Stimulated activated CD4-positive, alpha-beta T cell treated with anti-CD3 and anti-CD28 coated beads, Interleukin-2, amount 100 ng/mL, for 24 hours (primary cell): ENCODE data around the gene CTF1.

Experiments
- DNase-seq, 2 donors: peaks; one replicate each; pipeline ENCODE4 v3.0.0-alpha.2; 2020

The CTF1 gene

GRCh38 chr16:30910427-30911029, 14.1 kb downstream of the CTF1 start:
- DNase-seq: no peak

GRCh38 chr16:30912794-30913412, 16.5 kb downstream of the CTF1 start:
- no peak for DNase-seq

- no peak for DNase-seq
Measured at GRCh38 chr16:30914830-30915229, 18.4 kb downstream of the CTF1 start.

GRCh38 chr16:30918614-30919013, 22.2 kb downstream of the CTF1 start:
- no peak for DNase-seq

GRCh38 chr16:30920891-30921290, 24.5 kb downstream of the CTF1 start:
- no peak for DNase-seq

- DNase-seq: no peak
Measured at GRCh38 chr16:30921459-30921747, 25.0 kb downstream of the CTF1 start.

GRCh38 chr16:30921748-30922419, 25.5 kb downstream of the CTF1 start:
- peak; percentile 91 for DNase-seq

GRCh38 chr16:30922420-30922959, 26.1 kb downstream of the CTF1 start:
- DNase-seq: peak; percentile 99

GRCh38 chr16:30922960-30923535, 26.6 kb downstream of the CTF1 start:
- DNase-seq: peak; percentile 96

- no peak for DNase-seq
Measured at GRCh38 chr16:30923554-30924075, 27.2 kb downstream of the CTF1 start, which contains the start of gene FBXL19. FBXL19 (plus strand) TSS chr16:30923572; CDS start chr16:30925755, 2,183 bp downstream.

GRCh38 chr16:30924076-30924912, 27.9 kb downstream of the CTF1 start:
- no peak for DNase-seq

GRCh38 chr16:30924913-30925631, 28.7 kb downstream of the CTF1 start:
- no peak for DNase-seq

GRCh38 chr16:30925632-30925987, 29.2 kb downstream of the CTF1 start:
- no peak for DNase-seq

- DNase-seq: no peak
Measured at GRCh38 chr16:30925995-30926811, 29.8 kb downstream of the CTF1 start.

GRCh38 chr16:30926937-30927788, 30.7 kb downstream of the CTF1 start:
- DNase-seq: no peak

- DNase-seq: peak; percentile 36 to 56
Measured at GRCh38 chr16:30927789-30928378, 31.5 kb downstream of the CTF1 start.

- no peak for DNase-seq
Measured at GRCh38 chr16:30928390-30928789, 32.0 kb downstream of the CTF1 start.

- no peak for DNase-seq
Measured at GRCh38 chr16:30929167-30929566, 32.8 kb downstream of the CTF1 start.

GRCh38 chr16:30930160-30930571, 33.8 kb downstream of the CTF1 start:
- no peak for DNase-seq
